Transverse colon (tissue), 4 donors: ENCODE measurements around the gene CDK5RAP2.

ENCODE experiments used
- CTCF ChIP-seq, 5 experiments: fragments of 200-600 bp in 3 of 5; fragments of 450-650 bp in 2 of 5; sonication (generic) in 3 of 5; IDR thresholded peaks; 1 replicate in 2 of 5; 2 replicates in 3 of 5; pipeline ENCODE4 v1.5.1; 2016 to 2017; ENCODE audit warnings: antibody characterized with exemption in 5 of 5, inconsistent platforms in 3 of 5, mild to moderate bottlenecking in 2 of 5, moderate library complexity in 1 of 5
- POLR2A ChIP-seq: fragments of 450-650 bp; IDR thresholded peaks from one replicate; pipeline ENCODE4 v1.6.1; 2016; ENCODE audit warnings: antibody characterized with exemption, mild to moderate bottlenecking, moderate library complexity
- POLR2AphosphoS5 ChIP-seq, 3 donors: sonication (generic); formaldehyde crosslinking; IDR thresholded peaks; one replicate each; pipeline ENCODE4 v1.6.1; 2016; ENCODE audit warnings: antibody characterized with exemption in 3 of 3

GRCh38 chr9:120382453-120382852 is 197.5 kb downstream of the CDK5RAP2 start:
- no peak for TF ChIP-seq CTCF (IDR thresholded peaks at IDR 0.05)
- TF ChIP-seq POLR2A = no peak
- TF ChIP-seq POLR2AphosphoS5 (IDR thresholded peaks at IDR 0.05) = no peak
